Astrocyte (in vitro differentiated cells and primary cell): ENCODE data around the gene KIAA0513. TPM values are rescaled to one million over a fixed set of nuclear protein-coding genes. Genes with fewer than 3 reads are reported as not detected.

Experiments
- DNase-seq: peaks from one replicate; pipeline ENCODE4 v3.0.0-alpha.2; 2010; ENCODE audit warnings: low read depth
- FAIRE-seq: peaks from 2 replicates; lab custom pipeline; 2011; peaks lifted over from hg19 to GRCh38; lab: Jason Lieb, UNC
- H2AFZ ChIP-seq: 2 replicates; pipeline ENCODE4 v1.6.0; 2012; ENCODE audit warnings: low read depth, low read length, inconsistent platforms
- H3K27ac ChIP-seq: 2 replicates; pipeline ENCODE4 v1.5.1; 2011; ENCODE audit warnings: low read depth, low read length, inconsistent platforms
- H3K27me3 ChIP-seq: 2 replicates; pipeline ENCODE4 v1.6.0; 2011; ENCODE audit warnings: low read length, inconsistent platforms; ENCODE audit not compliant: insufficient read depth
- H3K36me3 ChIP-seq: 2 replicates; pipeline ENCODE4 v1.5.1; 2011; ENCODE audit warnings: low read length, inconsistent platforms; ENCODE audit not compliant: insufficient read depth
- H3K4me1 ChIP-seq: 2 replicates; pipeline ENCODE4 v1.5.1; 2011; ENCODE audit warnings: low read length, inconsistent platforms; ENCODE audit not compliant: insufficient read depth
- H3K4me2 ChIP-seq: 2 replicates; pipeline ENCODE4 v1.6.0; 2012; ENCODE audit warnings: low read length, inconsistent platforms
- H3K4me3 ChIP-seq: 2 replicates; pipeline ENCODE4 v1.5.1; 2011; ENCODE audit warnings: low read depth, mild to moderate bottlenecking, low read length, inconsistent platforms; ENCODE audit not compliant: insufficient read depth
- H3K79me2 ChIP-seq: 2 replicates; pipeline ENCODE4 v1.6.0; 2012; ENCODE audit warnings: mild to moderate bottlenecking, low read length, inconsistent platforms; ENCODE audit not compliant: insufficient read depth
- H3K9ac ChIP-seq: 2 replicates; pipeline ENCODE4 v1.6.0; 2012; ENCODE audit warnings: mild to moderate bottlenecking, low read length, inconsistent platforms
- H3K9me3 ChIP-seq: 2 replicates; pipeline ENCODE4 v1.5.1; 2012; ENCODE audit warnings: low read depth, mild to moderate bottlenecking, low read length, inconsistent platforms; ENCODE audit not compliant: insufficient read depth
- H4K20me1 ChIP-seq: 2 replicates; pipeline ENCODE4 v1.6.0; 2012; ENCODE audit warnings: low read length, inconsistent platforms; ENCODE audit not compliant: insufficient read depth
- H3K27ac Mint-ChIP-seq: one replicate; pipeline ENCODE4 v1.8.0; 2021; ENCODE audit warnings: mild to moderate bottlenecking, mixed read lengths; ENCODE audit not compliant: unreplicated experiment
- H3K27me3 Mint-ChIP-seq: one replicate; pipeline ENCODE4 v1.8.0; 2021; ENCODE audit warnings: low read depth, mixed read lengths; ENCODE audit not compliant: unreplicated experiment
- H3K36me3 Mint-ChIP-seq: one replicate; pipeline ENCODE4 v1.8.0; 2021; ENCODE audit warnings: low read depth, mixed read lengths; ENCODE audit not compliant: unreplicated experiment
- H3K4me1 Mint-ChIP-seq: one replicate; pipeline ENCODE4 v1.8.0; 2021; ENCODE audit warnings: low read depth, mixed read lengths; ENCODE audit not compliant: unreplicated experiment
- H3K4me3 Mint-ChIP-seq: one replicate; pipeline ENCODE4 v1.8.0; 2021; ENCODE audit warnings: mild to moderate bottlenecking, moderate library complexity, mixed read lengths; ENCODE audit not compliant: unreplicated experiment
- H3K9me3 Mint-ChIP-seq: one replicate; pipeline ENCODE4 v1.8.0; 2021; ENCODE audit warnings: mild to moderate bottlenecking, mixed read lengths; ENCODE audit not compliant: unreplicated experiment
- CTCF ChIP-seq: IDR thresholded peaks from 2 replicates; pipeline ENCODE4 v1.5.1; 2011; ENCODE audit warnings: low read depth, mild to moderate bottlenecking, inconsistent platforms, low read length, moderate library complexity; ENCODE audit not compliant: insufficient read depth
- EZH2 ChIP-seq: IDR thresholded peaks from 2 replicates; pipeline ENCODE4 v1.6.1; 2012; ENCODE audit warnings: mild to moderate bottlenecking, low read length, inconsistent platforms; ENCODE audit not compliant: insufficient read depth
- total RNA-seq: library from RNA; stranded (reverse); gene quantifications from 2 replicates; pipeline ENCODE4 v1.2.1, GENCODE V29; 2021

Gene KIAA0513
- total RNA-seq, 1 donor from 2014 or later = 7.5 TPM

GRCh38 chr16:85134789-85135142 is 107.2 kb downstream of the KIAA0513 start:
- H3K9me3 ChIP-seq = no peaks in the 10 kb centered on the region
- Mint-ChIP-seq H3K36me3 (no peaks in the 10 kb centered on the region), H3K4me3 (no peak overlapping the region), H3K27ac (no peak overlapping the region), H3K9me3 (peaks cover 3% of the 10 kb centered on the region), H3K4me1 (peaks cover 11% of the 10 kb centered on the region), H3K27me3 (peaks cover 22% of the 10 kb centered on the region)
- no peak overlapping the region for H3K9ac ChIP-seq
- FAIRE-seq (no peak), DNase-seq (no peak)
- H4K20me1 ChIP-seq = no peaks in the 10 kb centered on the region
- no peak overlapping the region for H3K4me3 ChIP-seq
- H3K4me2 ChIP-seq = no peak overlapping the region
- no peak overlapping the region for H2AFZ ChIP-seq
- H3K4me1 ChIP-seq = peaks cover 31% of the 10 kb centered on the region
- TF ChIP-seq EZH2 (no peak), CTCF (no peak)
- no peaks in the 10 kb centered on the region for H3K79me2 ChIP-seq
- no peaks in the 10 kb centered on the region for H3K27me3 ChIP-seq
- H3K36me3 ChIP-seq = no peaks in the 10 kb centered on the region
- no peak overlapping the region for H3K27ac ChIP-seq

- H3K36me3 ChIP-seq = no peaks in the 10 kb centered on the region
- no peak overlapping the region for H3K9ac ChIP-seq
- peaks cover 18% of the 10 kb centered on the region for H3K4me1 ChIP-seq
- H3K27ac ChIP-seq = no peak overlapping the region
- no peaks in the 10 kb centered on the region for H3K27me3 ChIP-seq
- Mint-ChIP-seq H3K4me3 (no peak overlapping the region), H3K27ac (no peak overlapping the region), H3K9me3 (peaks cover 3% of the 10 kb centered on the region), H3K27me3 (peaks cover 22% of the 10 kb centered on the region), H3K4me1 (peaks cover 3% of the 10 kb centered on the region), H3K36me3 (no peaks in the 10 kb centered on the region)
- no peak for TF ChIP-seq CTCF
- TF ChIP-seq EZH2 = no peak
- peak overlapping the region; percentile 56 for H2AFZ ChIP-seq
- H3K4me2 ChIP-seq = no peak overlapping the region
- H4K20me1 ChIP-seq = no peaks in the 10 kb centered on the region
- H3K9me3 ChIP-seq = no peaks in the 10 kb centered on the region
- H3K79me2 ChIP-seq = no peaks in the 10 kb centered on the region
- no peak overlapping the region for H3K4me3 ChIP-seq
- DNase-seq (no peak), FAIRE-seq (no peak)
These were observed 108.7 kb downstream of the KIAA0513 start for GRCh38 chr16:85136213-85136701.

- Mint-ChIP-seq H3K4me3 (no peak overlapping the region), H3K4me1 (peaks cover 3% of the 10 kb centered on the region)
These were observed 109.2 kb downstream of the KIAA0513 start for GRCh38 chr16:85136702-85137322.

More at GRCh38 chr16:85136702-85137322, 109.2 kb downstream of the KIAA0513 start:
- Histone ChIP-seq H3K27me3 (no peaks in the 10 kb centered on the region), H4K20me1 (no peaks in the 10 kb centered on the region), H2AFZ (peak overlapping the region; percentile 56), H3K4me3 (no peak overlapping the region), H3K27ac (no peak overlapping the region), H3K4me2 (peak overlapping the region; percentile 76), H3K9me3 (no peaks in the 10 kb centered on the region), H3K79me2 (no peaks in the 10 kb centered on the region), H3K36me3 (no peaks in the 10 kb centered on the region), H3K4me1 (peaks cover 18% of the 10 kb centered on the region), H3K9ac (no peak overlapping the region)
- H3K36me3 Mint-ChIP-seq = no peaks in the 10 kb centered on the region
- DNase-seq (no peak), FAIRE-seq (no peak)
- H3K9me3 Mint-ChIP-seq = peaks cover 3% of the 10 kb centered on the region
- TF ChIP-seq CTCF (no peak), EZH2 (no peak)
- H3K27ac Mint-ChIP-seq = no peak overlapping the region
- H3K27me3 Mint-ChIP-seq = peaks cover 27% of the 10 kb centered on the region
